HG03196 (cell line): Measurements from ENCODE around the gene FAM98C.

Source experiments
- ATAC-seq: cut with Tn5 transposase; IDR thresholded peaks from one replicate; pipeline ENCODE4 v1.9.1; 2021; ENCODE audit not compliant: unreplicated experiment

The FAM98C gene

DNA sequence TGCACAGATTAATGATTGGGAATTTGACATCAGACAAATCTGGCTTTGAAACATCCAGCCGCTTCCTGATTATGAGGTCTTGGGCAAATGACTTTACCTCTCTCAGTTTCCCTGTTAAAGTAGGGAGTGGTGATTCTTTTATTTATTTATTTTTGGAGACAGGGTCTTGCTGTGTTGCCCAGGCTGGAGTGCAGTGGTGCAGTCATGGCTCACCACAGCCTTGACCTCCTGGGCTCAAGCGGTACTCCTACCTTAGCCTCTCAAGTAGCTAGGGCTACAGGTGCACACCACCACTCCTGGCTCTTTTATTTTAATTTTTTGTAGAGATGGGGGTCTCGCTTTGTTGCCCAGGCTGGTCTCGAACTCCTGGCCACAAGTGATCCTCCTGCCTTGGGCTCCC lies 25.8 kb upstream of the FAM98C start:
- no peak for ATAC-seq

GRCh38 chr19:38378866-38379265 lies 24.0 kb upstream of the FAM98C start:
- no peak for ATAC-seq

DNA sequence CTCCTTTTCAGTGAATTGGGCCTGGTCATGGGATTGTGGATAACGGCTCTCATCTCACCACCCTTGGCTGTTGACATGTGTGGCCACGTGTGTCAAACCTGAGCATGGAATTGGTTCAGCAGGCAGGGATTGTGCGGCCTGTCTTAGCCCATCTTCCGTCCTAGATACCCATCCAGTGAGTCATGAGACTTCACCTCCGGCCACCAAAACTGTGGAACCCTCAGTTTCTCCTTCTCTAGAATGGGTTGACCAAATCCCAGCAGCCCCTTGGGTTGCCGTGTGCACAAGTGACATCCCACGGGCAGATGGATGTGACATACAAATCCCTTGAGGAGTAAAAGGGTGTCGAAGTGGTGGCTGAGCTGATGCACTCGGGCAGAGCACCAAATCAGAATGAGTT lies 21.8 kb upstream of the FAM98C start:
- ATAC-seq = no peak

DNA sequence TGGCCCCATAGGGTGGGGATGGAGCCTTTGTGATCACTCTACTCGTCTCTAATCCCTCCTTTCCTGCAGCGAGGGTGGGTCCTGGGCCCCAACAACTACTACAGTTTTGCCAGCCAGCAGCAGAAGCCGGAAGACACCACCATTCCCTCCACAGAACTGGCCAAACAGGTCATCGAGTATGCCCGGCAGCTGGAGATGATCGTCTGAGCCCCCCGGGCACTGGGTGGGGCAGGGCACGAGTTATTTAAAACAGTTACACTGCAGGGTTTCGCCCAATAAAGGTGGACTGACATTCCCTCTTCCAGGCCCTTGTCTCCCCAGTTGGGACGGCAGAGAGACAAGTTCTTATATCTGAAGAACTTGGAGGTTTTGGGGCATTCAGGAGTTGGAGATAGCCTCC lies 19.7 kb upstream of the FAM98C start:
- ATAC-seq = no peak

- no peak for ATAC-seq
Measured at GRCh38 chr19:38383743-38384142, 19.1 kb upstream of the FAM98C start.

DNA sequence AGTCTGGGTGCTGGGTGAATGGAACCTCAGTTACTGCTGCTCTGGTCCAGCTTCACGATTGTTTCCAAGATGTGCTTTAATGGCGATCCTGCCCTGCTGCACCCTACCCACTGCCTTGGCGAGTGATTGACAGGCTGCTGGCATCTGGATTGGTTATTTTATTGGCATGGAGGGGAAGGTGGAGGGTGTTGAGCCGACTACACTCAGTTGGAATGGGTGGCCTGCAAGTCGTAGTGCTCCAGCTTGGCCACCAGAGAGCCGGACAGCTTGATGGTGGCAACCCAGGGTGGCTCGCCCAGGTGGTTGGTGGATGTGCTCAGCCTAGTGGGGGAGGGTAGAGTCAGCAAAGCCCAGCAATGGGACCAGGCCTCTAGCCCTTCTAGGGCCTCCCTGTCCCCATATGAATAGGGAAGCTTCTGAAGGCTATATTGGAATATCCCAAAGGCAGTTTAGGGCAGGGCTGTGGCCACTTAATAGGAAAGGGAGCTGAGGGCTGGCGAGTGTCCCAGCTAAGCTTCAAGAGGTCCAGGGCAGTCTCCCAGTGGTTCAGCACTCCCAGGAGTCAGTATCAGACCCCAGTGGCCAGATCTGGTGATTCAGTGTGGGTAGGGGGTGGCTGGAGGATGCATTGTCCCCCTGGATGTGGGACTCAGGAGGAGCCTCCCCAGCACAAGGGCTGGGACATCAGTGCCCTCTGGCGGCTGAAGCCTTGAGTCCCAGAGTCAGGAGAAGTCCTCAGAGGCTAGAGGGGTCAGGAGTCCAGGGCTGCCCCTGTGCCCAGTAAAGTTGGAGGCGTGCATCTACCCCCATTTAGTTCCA lies 18.5 kb upstream of the FAM98C start:
- ATAC-seq = no peak

DNA sequence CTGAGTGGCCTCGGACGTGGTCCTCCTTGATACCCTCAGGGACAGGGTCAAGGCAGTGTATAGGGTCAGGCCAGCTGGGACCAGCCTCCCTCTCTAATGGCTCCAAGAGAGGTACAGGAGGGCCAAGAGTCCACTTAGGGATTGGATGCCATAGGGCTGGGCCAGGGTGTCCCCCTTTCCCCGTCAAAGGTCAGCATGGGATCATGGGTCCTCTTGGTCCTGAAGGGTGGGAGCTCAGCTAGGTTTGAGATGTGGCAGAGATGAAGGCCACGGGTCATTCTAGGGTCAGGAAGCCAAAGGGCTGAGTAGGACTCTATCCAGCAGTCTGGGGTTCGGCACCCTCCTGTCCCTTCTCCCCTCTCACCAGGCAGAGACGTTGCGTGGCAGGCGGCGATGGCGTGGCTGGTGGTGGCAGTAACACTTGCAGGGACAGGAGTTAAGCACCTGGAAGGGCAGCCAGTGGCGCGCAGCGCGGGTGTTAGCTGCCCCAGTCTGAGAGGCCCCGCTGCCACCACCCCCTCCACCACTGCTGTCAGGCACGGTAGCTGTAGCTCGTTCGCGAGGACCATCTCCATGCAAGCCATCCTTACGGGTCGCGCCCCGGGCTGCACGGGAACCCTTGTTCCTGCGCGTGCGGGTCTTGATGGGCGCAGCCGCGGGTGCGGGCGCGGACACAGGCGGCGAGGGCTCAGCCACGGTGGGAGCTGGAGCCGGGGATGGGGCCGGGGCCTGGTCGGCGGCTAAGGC lies 17.7 kb upstream of the FAM98C start:
- no peak for ATAC-seq

DNA sequence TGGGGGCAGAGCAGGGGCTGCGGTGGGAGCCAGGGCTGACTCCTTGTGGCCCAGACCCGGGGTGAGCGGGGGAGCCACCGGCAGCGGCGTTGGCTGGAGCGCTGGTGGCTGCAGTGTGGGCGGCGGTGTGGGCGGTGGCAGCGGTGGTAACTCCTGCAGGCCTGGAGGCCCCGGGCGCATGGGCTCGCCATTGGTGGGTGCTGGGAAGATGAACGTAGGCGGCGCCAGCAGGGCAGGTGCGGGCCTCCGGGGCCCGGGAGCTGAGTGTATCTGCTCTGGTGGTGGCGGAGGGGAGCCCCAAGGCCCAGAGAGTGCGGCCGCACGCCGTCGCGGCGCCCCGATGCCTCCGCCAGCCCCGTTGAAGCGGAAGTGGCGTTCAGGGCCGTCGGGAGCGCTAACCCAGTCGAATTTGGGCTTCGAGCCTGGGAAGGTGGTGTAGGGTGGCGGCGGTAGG lies 17.1 kb upstream of the FAM98C start:
- no peak for ATAC-seq

- ATAC-seq = no peak
Measured at GRCh38 chr19:38386300-38386970, 16.5 kb upstream of the FAM98C start.

DNA sequence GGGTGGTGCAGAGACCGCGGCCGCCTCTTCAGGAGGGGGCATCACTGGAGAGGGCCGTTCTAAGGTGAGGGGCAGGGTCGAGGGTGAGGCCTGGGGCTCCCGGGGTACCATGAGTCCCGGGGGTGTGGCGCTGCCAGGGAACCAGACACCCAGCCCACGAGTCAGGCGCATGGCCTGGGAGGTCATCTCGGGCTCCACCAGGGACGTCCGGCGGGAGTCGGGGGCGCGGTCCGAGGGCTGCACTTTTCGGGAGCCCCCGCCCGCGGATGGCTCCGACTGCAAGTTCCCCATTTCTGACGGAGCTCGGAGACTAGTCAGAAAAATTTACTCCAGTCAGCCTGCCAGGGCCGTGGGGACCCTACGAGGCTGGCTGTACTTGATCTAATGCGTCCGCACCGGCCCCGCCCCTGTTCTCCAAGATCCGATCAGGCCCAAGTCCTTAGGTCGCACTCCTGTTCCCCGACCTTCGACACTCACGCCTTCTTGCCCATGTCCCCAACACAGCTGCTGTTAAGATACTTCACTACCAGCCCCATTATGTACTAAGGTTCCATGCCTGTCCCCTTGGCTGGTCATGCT lies 15.8 kb upstream of the FAM98C start:
- no peak for ATAC-seq

DNA sequence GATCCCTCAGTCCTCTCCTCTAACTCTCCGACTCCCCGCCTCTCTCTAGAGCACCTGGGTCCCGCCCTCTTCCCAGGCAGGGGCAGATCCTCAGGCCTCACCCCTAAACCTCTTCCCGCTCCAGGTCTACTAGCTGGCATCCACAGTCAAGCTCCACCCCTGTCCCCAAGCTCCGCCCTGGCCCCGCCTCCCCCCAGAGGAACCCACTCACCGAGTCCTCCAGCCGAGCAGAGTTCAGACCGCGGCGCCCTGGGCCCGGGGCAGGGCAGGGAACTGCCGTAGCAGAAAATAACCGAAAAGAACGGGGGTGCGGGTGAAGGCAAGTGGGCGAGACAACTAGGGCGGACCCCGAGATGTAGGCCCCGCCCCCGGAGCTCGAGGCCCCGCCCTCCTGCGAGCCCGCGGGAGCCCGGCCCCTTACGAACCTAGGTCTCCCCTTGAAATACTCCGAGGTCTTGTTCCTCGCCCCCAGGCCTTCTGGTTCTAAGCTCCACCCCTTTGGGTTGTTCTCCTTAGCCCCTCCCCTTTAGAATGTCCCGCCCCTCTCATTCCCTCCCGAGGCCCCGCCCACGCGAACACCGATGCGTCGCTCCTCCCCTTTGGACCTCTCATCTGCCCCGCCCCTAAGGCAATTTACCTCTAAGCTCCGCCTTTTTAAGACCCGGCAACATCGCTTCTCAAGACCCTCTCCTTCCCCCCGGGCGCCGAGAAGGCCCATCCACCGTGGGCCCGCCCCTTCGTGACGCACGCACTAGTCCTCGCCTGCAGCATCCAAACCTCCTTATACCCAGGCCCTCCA lies 15.1 kb upstream of the FAM98C start, which contains the start of gene GGN:
TSS of gene GGN (minus strand) at position 485 of the 799 bp plus-strand sequence. CDS start 773 bp downstream, outside the sequence.
- no peak for ATAC-seq

DNA sequence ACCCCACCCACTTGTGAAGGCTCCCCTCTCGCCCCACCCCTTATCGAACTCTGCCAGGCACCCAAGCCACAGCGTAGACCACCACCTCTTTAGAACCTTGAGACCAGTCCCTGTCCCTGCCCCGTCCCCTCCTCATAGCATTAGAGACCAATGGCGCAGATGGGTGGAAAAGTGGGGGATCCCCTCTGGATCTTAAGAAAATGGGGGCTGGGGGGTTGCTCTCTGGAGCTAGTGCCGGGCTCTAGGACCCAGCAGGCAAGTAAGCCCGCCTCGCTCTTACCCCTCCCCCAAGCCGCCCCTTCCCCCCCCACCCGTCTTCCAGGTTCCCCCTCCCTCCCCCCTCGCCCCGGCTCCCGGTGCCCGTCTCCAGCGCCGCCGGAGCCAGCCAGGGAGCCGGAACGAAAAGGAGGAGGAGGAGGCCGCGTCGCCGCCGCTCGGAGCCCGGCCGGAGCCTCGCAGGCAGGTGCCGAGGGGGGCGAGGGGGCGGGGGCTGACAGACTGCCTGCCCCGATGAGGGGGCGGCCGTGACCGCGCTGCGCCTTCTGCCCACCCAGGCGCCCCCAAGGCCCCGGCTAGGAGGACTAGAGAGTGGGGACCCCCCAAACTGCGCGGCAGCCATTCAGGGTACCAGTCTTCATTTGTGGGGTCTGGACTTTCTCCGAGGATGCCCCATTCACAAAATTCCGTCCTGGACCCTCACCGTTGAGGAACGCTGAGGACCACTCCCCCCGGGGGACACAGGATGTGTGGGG lies 14.4 kb upstream of the FAM98C start, which contains the start of gene SPRED3:
TSS of gene SPRED3 (plus strand) at position 349 of the 752 bp plus-strand sequence. CDS start 1,606 bp downstream, outside the sequence.
- ATAC-seq = no peak

- ATAC-seq = no peak
Measured at GRCh38 chr19:38389101-38389925, 13.6 kb upstream of the FAM98C start.

DNA sequence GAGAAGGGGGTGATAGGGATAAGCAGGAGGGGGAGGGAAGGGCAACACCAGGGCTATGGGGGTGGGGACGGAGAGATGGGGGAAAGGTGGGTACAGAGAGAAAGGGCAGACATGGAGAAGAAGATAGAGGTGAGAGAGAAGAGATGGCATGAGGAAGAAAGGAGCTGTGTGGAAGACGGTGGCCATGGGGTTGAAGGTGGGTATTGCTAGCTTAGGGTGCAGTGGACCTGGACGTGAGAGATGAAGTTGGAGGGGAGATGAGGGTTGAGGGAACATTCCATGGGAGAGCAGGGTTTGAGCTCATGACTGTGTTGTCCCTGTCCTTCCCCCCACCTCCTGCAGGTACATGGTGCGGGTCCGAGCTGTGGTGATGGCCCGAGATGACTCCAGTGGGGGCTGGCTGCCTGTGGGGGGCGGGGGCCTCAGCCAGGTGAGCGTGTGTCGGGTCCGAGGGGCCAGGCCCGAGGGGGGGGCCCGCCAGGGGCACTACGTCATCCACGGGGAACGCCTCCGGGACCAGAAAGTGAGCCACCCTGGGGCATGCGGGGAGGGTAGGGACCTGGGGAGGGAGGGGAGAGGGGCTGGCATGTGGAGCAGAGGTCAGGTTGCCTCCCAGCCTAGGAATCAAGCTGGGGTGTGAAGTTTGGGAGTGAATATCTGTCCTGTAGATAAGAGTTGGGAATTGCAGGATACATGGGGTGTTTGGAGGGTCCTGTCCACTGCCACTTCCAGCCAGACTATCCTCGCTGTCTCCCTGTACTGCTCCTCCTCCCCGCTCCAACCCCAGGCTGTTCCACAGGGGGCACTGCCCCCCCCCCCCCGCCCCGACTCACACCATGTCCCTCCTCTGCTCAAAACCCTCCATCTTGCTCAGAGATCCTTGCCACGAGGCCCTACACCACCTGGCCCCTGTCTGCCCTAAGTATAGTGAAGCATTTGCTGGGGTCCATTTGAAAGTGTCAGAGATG lies 12.7 kb upstream of the FAM98C start:
- ATAC-seq = no peak

DNA sequence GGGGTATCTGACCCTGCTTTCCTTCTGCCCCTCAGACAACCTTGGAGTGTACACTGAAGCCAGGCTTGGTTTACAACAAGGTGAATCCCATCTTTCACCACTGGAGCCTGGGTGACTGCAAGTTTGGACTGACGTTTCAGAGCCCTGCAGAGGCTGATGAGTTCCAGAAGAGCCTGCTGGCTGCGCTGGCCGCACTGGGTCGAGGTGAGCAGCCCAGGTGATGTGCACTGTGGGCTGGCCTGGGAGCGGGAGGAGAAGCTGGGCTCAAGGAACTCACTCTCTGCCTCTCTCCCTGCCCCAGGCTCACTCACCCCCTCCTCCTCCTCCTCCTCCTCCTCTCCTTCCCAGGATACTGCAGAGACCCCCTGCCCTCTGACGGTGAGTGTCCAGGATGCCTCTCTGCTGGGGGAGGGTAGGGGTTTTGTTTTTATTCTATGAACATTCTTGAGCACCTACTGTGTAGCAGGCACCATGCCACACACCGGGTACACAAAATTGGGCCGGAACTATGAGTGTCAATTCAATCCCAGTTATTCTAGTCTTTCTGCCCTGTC lies 10.9 kb upstream of the FAM98C start:
- no peak for ATAC-seq

DNA sequence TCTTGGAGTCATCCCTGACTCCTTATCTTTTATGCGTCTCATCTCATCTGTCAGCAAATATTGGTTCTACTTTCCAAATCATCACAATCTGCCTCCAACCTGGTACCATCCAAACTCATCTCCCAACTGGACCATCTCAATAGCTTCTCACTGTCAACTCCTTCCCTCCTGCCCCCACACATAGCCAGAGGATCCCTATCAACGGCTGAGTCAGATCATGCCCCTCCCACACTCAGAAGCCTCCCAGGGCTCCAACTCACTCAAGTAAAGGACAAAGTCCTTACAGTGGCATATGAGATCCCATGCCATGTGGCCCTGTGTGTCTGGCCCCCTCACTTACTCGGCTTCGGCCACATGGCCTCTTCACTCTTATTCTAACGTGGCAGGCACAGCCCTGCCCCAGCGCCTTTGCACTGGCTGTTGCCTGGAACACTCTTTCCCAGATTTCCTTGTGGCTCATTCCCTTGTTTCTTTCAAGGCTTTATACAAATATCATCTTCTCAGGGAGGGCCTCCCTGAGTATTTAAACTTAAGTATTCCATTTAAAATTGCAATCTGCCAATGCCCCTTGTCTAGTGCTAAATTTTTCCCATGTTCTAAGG lies 10.1 kb upstream of the FAM98C start:
- no peak for ATAC-seq

- ATAC-seq = no peak
Measured at GRCh38 chr19:38394488-38394887, 8.4 kb upstream of the FAM98C start.
